GM19099 (cell line): ENCODE data around the gene HPSE2.

Experiments
- POLR2A ChIP-seq: IDR thresholded peaks from 3 replicates; pipeline ENCODE4 v1.6.1; 2011; ENCODE audit warnings: low read depth; ENCODE audit not compliant: insufficient read length; ENCODE audit errors: extremely low read depth

Gene HPSE2

DNA sequence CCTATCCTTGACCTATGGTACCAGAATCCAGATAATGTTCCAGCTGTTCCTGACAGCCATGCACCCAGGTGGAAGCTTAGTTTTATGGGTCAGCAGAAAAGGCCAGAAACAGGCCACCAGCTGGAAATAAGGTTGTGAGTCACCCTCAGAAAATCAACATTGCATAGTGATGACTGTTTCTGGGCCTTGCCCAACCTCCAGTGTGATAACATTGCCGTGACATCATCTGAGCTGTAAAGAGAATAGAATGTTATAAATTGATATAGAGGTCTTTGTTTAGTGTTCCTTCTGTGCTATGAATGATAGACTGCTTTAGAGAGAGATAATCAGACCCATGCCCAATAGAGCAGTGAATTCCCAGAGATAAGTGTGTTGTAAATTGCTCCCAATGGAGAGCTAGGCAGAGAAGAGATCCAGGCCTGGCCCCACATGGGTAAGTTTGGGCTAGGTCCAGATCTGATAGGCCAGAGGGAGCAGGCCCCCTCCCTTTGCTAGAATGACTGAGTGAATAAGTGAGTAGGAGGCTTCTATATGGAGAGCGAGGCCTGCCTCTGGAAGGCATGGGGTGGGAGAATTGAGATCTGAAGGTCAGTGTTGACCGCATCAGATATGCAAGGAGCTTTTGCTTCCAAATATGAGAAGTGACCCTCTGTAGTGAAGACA, 774.7 kb downstream of the HPSE2 start:
- no peak for TF ChIP-seq POLR2A

DNA sequence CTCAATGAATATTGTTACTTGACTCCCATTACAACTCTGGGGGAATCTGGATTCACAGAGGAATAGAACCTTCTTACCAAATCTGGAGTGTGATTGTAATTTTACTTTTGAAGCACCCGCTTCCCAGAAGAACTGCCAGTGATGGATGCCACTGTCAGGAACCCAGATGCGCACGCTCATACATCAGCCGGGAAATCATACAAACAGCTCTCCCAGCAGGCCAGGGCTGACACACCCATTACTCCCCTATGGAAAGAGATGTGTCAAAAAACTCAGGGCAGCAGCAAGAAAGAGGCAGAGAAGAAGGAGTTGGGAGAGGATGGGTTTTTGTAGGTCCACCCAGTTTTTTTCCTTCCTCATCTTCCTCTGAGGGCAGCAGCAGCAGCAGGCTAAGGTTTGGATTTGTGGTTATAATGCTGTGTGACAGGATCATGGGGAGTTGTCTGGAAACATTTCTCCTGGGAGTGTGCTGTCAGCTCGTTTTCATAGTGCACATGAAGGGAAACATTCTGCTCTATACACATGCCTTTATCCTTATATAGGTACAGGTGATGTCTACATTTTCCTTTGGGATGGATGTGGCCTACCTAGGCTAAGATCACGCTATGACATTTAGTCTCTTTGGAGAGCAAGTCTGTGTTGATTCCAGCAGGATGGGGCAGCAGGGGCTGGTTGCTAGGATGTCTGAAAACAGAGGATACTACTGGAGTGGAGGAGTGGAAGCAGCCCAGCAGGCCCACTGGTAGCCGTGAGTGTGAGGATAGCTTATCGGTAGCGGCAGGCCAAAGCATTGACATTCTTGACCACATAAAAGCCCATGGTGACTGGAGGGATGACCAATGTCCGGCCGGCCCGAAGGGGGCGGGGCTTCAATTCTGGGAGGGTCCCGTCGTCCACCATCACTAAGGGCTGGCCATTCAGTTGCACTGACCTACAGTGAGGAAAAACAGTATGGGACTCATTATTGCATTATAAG, 776.6 kb downstream of the HPSE2 start:
- no peak for TF ChIP-seq POLR2A

DNA sequence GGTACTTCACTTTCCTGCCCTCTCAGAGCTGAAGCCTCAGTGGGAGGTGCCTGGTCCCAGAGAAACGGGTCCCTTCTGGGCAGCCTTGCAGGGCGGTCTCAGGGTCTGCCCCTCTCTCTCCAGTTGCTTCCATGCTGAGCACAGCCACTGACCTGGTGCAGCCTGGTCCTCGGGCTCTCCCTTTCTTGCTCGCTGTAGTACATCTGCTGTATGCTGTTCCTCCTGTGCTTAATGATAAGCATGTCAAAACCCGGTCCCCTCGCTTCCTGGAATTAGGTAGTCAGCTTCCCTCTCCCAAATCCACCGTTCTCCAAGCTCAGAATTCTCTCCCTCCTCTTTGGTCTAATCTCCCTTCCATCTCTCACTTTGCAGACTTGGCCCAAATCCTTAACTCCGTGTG, 777.9 kb downstream of the HPSE2 start:
- TF ChIP-seq POLR2A, result no peak

DNA sequence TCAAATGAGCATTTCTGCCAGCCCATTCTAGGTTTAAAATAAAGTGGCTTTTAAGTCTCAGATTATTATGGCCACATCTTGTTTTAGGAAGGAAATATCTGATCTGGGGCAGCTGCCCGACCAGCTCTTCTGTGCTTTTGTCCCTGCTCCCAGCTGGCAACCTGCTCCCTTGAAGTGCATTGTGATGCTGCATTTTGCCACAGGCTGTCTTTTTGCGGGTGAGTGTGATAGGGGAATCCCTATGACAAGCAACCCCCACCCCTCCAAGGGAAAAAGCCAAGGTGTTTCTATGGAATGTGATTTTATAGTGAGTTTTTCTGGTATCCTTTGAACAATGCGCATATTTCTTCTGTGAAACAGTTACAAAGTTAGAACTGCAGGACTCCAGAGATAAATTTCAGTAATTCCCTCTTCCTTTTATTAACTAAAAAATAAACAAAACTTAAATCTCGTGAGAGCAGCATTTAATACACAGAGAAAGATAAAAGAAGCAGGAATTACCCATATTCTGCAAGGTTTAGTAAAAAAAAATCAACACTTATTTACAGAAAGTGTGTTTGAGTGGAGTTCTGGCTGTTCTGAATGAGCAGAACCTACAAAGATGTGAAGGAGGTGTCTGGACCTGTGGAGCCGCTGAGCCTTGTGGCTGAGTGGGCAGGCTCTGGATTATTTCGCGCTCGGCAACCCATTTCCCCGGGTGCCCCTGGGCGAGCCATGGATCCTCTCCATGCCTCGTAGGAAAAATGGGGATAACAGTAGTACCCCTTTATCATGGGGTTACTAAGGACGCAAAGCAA, 778.8 kb downstream of the HPSE2 start:
- TF ChIP-seq POLR2A, result no peak

DNA sequence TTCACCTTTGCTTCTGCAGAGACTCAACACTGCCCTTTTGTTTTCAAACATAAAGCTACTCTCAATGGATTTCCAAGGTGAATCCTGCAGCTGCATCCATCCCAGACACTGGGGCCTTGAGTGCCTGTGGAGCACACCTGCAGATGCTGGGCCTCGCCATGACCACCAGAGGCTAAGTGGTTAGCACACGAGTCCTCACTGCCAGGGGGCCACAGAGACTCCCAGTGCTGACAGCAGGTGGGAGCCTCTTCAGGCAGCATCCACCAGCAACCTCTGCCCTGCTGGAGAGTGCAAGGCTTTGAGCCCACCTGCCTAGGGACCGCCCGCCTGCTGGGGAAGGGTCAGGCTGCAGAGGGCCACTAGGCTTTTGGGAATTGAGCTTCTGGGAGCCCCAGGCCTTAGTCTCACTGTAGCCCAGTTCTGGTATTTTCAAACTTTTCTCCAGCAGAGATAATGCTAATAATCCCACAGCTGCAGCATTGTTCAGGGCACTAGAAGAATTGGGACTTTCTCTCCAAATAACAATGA, 779.5 kb downstream of the HPSE2 start:
- TF ChIP-seq POLR2A, result no peak

DNA sequence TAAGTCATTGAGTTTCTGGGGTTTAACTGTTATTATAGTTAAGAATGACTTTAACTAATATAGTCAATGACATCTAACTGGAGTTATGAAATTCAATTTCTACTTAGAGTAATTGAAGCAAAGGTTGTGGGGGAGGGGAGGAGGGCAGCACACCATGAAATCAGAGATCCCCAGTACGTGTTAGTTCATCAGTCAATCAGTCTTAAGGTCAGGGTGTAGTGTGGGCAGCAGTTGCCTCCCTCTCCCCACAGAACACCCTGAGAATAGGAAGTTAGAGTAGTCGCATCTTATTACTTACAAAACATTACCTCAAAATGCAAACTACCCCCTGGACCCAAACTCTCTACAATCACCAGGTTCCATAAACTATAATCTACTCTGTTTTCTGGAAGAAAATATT, 781.9 kb downstream of the HPSE2 start:
- TF ChIP-seq POLR2A, result no peak

GRCh38 chr10:98450618-98451017, 785.0 kb downstream of the HPSE2 start:
- TF ChIP-seq POLR2A, result no peak

GRCh38 chr10:98449287-98449686, 786.4 kb downstream of the HPSE2 start:
- no peak for TF ChIP-seq POLR2A

- TF ChIP-seq POLR2A, result peak; percentile 93
Measured at GRCh38 chr10:98446661-98447221, 788.9 kb downstream of the HPSE2 start, which contains the start of gene HPS1. TSS of gene HPS1 (minus strand) at chr10:98446935. CDS start at chr10:98443240, 3,695 bp downstream.

DNA sequence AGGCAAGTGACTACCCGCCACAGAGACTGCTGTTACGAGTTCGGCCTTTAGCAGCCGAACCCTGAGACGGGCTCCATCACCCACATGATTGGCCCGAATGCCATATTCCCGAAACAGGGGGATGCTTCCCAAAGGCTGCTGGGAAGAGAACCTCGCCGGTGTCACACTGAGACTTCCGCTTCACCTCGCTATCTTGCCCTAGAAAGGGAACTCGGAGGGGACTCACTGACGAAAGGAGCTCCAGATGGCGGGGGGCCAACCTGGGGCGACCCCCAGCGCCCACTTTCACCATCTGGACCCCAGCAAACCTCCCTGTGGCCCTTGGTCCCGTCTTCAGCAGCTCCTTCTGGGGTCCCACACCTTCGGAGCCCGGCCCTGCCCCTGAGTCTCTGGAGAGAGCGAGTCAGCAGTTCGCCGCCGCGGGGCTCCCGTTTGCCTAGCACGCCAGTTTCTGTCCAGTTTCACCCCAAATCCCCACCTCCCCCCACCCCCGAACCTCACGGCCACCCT, 789.4 kb downstream of the HPSE2 start:
- TF ChIP-seq POLR2A, result no peak

- TF ChIP-seq POLR2A, result no peak
Measured at GRCh38 chr10:98445200-98445812, 790.3 kb downstream of the HPSE2 start.

DNA sequence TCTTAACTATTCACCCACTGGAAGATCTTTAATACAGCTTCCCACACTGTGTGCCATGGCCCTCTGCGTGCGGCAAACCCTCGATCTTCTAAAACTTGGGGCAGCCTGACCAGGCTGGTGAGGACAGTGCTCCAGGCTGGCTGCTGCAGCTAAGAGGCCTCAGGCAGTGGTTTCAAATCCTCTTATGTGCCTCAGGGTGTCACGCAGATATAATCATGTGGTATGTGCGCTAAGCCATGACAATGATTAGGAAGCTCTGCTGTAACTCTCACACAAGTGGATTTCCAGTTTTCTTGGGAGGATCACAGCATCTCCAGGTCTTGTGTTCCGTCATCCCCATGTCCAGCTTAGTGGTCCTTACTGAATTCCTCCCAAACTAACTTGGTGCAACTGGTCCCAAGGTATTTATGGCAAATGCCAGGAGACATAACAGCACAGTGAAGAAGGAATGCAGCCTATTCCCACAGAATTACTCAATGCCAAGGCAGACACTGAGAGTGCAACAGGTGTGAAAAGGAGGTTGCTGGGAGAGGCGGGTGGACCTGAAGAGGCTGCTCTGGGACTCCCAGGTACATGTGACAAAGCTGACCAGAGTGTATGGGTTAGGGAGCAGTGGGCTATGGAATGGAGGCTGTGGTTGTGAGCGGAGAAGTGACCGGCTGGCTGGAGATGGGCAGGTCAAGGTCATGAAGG, 791.2 kb downstream of the HPSE2 start:
- TF ChIP-seq POLR2A, result no peak

GRCh38 chr10:98438715-98439114, 796.9 kb downstream of the HPSE2 start:
- TF ChIP-seq POLR2A, result no peak
